Pulmonary artery endothelial cell (primary cell): Measurements from ENCODE around the gene ZSCAN10. TPM values are rescaled to one million over a fixed set of nuclear protein-coding genes. Genes with fewer than 3 reads are reported as not detected.

Source experiments
- DNase-seq: peaks from one replicate; pipeline ENCODE4 v3.0.0-alpha.2; 2011; ENCODE audit warnings: low read depth, low spot score
- total RNA-seq: library from RNA; depleted of rRNA; stranded (reverse); fragments of >200 nt; gene quantifications from 2 replicates; pipeline ENCODE4 v1.2.3, GENCODE V29; 2014

The ZSCAN10 gene
- total RNA-seq, 1 donor from 2014 or later, result not detected

DNA sequence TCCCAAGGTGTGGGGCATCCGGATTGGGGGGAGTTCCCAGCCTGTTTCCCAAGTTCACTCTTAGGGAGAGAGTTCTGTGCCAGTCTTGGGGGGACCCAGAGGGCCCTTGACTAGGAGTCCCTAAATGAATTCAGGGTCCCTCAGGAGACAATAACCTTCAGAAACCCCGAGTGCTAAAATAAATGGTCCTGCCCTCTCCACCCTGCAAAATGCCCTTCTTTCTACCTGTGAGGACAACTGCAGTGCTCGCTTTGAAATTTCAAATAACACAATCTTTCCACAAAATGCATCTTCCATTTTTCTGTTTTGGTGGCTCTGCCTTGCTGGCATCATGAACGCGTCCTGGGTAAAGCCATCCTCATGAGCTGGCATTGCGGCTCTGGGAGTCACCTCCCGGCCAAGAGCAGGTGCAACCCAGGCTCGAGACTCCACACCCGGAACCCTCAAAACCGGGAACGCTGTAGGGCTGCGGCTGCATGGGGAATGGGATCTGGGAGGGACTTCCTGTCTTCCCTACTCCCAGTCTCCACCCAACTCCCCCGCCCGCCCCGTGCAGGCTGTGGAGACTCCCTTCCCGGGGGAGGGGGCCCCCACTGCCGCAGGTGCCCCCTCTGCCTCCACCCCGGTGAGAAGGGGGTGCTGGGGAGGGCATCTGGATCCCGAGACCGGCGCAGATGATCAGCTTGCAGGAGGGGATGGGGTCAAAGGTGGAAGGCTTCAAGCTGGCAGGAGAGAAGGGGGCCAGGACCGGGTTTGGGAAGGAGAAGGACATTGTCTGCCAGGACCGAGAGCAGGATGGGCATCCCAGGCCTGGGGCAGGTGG lies 13.2 kb upstream of the ZSCAN10 start, which contains the start of gene ZNF205:
TSS of gene ZNF205 (plus strand) at position 529 of the 823 bp plus-strand sequence. CDS start 845 bp downstream, outside the sequence.
- no peak for DNase-seq

DNA sequence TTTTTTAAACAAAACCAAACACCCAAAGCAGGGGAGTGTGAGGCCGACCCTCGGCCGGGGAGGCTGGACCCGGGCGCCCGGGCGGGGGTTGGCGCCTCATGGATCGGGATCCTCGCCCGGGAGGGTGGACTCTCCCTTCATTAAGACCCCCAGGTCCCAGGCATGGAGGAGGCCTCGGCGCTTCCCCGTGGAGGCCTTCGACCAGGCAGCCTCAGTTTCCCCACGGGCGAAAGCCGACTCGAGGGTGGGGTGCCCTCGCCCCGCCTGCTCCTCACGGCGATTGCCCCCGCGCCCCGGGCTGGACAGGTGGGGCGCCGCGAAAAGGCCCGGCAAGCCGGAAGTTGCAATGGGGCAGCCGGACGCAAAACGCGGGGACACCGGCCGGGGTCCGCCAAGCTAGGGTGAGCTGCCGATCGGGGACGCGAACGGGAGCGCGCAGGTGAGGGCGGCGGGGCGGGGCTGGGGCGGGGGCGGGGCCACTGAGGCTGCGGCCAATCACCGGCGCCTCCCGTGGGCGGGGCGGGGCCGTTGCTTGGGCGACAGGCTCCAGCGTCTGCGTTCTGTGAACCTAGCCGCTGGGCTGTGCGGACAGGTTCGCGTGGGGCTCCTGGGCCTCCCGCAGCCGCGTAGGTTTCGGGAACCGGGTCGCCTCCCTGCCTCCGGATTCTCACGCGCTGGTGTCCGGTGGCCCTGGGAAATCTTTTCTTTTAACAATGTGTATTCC lies 7.3 kb upstream of the ZSCAN10 start:
- DNase-seq, result peak; percentile 67

DNA sequence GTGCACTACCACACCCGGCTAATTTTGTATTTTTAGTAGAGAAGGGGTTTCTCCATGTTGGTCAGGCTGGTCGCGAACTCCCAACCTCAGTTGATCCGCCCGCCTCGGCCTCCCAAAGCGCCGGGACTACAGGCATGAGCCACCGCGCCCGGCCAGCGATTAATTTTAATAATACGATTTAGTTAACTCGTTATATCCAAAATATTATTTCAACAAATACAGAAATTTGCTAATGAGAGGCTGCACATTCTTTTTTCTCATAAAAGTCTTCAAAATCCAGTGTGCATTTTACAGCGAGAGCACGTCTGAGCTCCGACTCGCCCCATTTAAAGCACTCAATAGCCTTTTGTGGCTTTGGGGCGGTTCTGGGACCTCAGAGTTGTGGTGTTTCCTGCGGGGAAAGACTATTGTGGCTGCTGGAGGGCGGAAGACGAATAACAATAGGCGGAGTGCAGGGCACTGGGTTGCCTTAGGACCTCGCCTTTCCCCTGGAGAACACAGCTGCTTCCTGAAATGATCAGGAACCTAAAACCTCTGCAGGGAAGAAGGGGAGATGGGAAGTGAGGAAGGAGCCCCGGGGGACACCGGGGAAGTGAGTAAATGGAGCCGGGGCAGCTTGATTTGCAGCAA lies 2.9 kb upstream of the ZSCAN10 start:
- DNase-seq, result peak; percentile 69

DNA sequence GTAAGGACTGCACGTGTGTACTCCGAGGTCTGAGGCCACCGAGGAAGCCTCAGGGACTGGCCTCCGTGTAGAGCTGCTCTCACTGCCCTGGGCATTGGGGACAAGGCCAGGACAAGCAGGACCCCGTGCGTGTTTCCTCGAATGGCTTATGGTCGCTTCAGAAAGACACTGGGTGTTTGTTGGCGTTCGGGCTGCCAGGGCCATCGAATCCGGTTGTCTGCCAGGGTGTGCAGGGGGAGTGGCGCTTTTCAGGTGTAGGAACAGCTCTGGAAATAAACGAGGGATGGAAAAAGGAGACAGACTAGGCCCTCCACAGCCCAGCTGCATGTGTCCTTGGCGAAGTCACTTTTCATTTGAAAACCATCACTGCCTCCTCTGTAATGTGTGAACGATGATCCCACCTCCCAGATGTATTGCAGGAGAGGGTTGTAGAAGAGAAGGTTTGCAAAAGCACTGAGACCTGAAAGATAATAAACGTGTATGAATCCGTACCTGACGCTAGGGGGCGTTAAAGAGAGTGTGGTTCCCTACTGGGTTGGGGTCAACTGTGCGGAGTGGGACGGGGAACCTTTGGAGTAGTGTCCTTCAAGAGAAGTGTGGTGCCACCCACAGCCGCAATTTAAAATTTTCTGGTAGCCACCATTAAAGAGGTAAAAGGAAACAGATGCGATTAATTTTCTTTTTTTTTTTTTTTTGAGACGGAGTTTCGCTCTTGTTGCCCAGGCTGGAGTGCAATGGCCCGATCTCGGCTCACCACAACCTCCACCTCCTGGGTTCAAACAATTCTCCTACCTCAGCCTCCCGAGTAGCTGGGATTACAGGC lies 2.1 kb upstream of the ZSCAN10 start:
- no peak for DNase-seq

DNA sequence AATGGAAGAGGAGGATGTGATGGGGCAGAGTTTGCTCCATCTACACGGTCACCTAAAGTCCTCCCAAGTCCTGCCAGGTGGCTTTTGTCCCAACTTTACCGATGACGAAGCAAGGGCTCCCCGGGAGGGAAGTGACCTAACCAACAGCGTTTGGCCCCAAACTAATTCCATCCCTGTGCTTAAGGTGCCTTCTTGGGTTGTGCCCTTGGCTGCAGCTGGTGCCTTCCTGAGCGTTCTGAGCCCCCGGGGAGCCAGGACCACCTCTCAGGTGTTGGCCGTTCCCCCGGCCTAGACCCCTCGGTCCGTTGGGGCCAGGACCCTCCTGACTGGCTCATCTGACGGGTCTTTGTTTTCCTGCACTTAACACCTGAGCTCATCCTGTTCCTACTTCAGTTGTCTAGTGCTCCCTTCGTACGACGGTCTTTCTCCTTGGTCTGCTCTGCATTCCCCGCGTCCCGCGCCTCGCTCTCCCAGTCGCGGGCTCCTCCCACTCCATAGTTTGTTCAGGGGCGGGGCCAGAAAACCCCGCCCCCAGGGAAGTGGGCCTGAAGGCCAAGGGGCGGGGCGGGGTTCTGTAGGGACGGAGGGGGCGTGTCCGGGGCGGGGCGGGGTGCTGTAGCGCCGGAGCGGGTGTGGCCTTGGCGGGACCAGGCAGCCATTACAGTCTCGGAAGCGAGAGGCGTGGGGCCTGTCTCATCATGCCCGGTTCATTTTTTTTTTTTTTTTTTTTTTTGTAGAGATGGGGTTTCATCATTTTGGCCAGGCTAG lies 822 bp upstream of the ZSCAN10 start:
- no peak for DNase-seq

DNA sequence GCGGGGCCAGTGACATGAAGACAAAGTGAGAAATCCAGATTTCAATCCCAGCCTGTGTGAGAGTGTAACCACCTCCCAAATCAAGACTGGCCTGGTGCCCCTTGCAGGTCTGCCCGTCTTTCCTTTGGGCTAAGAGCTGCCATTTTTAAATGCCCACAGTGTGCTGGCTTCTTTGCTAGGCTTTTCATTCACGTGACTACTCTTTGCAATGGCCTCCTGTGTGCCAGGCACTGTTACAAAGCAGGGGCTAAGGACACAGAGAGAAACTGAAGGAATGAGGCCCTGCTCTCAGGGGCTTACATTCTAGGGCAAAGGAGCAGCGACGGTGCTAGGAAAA lies 269 bp upstream of the ZSCAN10 start:
- no peak for DNase-seq

DNA sequence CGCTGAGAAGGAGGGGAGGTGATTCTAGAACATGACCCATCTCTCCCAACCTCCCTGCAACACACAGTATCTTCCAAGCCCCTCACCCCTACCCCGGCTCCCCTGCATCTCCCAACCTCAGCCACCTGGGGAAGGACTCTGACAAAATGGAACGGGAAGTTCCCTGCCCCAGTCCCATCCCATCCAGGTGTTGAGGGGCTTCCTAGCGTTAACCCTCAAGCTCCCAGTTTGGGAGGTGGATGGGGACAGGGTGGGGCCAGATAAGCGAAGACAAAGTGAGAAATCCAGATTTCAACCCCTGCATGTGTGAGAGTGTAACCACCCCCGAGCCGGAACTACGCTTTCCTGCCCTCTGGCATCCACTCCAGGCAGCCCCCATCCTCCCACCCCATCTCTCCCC lies 1.8 kb downstream of the ZSCAN10 start:
- DNase-seq, result no peak

DNA sequence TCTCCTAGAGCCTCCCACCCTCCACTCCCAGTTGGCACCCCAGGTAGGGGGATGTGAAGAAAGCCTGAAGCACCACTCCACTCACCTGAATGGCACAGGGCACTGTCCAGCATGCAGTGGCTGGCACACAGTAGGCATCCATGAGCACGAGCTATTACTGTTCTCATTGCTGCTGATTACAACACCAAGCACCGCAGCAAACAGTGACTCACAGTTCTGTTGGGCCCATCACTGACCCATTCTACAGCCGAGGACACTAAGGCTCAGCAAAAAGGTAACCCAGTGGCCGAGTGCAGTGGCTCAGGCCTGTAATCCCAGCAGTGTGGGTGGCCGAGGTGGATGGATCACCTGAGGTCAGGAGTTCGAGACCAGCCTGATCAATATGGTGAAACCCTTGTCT lies 2.7 kb downstream of the ZSCAN10 start:
- no peak for DNase-seq

DNA sequence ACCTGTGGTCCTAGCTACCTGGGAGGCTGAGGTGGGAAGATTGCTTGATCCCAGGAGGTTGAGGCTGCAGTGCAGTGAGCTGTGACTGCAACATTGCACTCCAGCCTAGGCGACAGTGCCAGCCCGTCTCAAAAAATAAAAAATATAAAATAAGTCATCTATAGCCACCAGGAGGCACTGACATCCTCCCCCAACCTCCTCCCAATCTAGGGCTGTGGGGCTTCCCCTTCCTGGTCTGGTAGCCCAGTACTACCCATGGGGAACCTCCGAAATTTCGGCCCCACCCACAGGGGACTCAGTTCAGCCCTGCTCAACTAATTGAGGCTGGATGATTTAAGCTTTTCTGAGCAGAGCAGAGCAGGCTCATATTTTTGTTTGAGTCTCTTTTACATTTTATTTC lies 3.2 kb downstream of the ZSCAN10 start:
- DNase-seq, result no peak

DNA sequence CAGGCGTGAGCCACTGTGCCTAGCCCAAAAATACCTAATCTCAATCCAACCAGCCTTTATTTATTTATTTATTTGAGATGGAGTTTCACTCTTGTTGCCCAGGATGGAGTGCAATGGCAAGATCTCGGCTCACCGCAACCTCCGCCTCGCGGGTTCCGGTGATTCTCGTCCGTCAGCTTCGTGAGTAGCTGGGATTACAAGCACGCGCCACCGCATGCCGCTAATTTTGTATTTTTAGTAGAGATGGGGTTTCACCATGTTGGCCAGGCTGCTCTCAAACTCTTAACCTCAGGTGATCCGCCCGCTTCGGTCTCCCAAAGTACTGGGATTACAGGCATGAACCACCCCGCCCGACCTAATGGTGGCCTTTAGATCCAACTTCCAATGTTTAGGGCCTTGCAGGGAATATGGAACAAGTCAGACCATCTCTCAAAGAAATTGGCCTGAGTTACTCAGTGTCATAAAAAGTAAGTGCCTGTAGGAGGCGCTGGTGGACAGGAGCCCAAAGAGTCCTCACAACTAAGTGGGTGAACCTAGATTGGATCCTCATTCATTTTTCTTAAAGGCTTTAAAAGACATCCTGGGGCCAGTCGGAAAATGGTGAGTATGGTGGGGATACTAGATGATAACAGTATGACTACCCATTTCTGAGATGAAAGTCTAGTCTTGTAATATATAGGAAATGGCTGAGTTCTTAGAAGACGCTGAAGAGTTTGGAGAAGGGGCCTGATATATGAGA lies 4.6 kb downstream of the ZSCAN10 start:
- DNase-seq, result no peak

DNA sequence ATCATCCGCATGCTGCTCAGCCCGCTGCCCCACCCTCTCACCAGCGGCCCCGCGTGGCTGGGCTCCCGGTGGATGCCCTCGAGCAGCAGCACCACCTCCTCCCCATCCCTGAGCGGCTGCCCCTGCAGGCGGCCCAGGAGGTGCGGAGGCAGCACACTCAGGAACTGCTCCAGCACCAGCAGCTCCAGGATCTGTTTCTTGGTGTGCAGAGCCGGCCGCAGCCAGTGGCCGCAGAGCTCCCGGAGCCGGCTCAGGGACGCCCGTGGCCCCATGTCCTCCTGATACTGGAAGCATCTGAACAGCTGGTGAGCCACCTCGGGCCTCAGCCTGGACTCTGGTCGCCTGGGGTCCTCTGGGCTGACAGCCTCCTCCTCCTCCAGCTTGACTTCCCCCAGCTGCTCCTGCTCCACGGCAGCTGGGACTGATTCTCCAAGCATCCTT lies 6.6 kb downstream of the ZSCAN10 start:
- DNase-seq, result no peak

DNA sequence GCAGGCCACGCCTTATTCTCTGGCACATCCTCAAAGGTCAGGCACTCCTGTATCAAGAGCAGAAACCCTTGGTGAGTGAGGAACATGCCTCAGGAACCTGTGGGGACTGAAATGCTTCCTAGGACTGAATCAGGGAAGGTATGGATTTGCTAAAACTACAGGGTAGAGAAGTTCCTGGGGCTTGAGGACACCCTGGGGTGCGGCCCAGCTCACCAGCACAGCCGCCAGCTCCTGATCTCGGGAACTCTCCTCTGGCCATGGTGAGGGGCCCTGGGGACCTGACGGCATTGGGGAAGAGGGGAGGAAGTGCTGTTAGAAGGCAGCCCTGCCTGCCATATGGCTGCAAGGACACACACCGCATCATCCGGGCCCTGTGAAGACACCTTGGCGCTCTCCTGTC lies 7.5 kb downstream of the ZSCAN10 start:
- no peak for DNase-seq

DNA sequence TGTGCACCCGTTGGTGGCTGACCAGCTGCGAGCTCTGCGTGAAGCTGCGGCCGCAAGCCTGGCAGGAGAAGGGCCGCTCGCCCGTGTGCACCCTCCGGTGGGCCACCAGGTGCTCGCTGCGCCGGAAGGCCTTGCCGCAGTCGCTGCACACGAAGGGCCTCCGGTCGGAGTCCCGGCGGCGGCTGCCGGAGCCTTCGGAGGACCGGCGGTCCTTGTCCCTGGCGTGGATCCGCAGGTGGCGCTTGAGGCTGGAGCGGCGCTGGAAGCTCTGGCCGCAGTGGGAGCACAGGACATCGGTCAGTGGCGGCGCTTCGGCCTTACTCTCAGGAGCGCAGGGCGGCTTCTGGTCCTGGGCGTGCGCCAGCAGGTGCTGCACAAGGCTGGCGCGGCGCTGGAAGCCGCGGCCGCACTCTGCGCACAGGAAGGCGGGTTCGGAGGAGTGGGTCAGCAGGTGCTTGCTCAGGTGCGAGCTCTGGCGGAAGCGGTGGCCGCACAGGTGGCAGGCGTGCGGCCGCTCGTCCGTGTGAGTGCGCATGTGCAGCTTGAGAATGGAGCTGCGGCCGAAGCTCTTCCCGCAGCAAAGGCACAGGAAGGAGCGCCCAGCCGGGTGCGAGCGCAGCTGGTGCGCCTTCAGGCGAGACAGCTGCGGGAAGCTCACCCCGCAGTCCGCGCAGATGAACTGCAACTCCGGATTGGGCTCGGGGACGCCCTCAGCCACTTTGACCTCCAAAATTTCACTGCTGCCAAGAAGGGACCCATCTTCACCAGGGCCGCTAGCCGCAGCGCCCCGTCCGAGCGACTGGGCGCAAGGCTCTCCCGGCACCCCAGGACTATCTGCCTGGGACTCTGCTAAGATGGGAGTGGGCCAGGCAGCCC lies 9.1 kb downstream of the ZSCAN10 start:
- no peak for DNase-seq

DNA sequence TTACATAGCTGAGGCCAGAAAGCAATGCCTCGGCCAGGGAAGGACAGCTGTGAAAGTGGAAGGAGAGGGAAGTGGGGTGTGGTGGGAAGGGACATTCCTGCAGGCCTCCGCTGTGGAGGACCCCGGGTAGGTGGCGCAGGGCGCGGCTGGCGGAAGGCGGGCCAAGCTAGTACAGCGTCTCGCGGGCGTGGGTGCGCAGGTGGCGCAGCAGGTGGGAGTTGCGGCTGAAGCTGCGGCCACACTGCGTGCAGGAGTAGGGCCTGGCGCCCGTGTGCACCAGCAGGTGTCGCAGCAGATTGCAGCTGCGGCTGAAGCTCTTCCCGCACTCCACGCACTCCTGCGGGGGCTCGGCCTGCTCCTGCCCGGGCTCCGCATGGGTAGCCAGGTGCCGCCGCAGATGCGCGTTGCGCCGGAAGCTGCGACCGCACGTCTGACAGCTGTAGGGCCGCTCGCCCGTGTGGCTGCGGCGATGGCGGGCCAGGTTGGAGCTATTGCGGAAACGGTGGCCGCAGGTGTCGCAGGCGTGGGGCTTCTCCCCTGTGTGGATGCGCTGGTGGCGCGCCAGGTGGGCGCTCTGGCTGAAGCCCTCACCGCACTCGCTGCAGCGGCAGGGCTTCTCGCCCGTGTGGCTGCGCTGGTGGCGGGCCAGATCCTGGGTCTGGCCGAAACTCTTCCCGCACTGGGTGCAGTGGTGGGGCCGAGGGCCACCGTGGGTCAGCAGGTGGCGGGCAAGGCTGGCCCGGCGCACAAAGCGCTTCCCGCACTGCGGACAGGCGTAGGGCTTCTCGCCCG lies 10.0 kb downstream of the ZSCAN10 start:
- no peak for DNase-seq

DNA sequence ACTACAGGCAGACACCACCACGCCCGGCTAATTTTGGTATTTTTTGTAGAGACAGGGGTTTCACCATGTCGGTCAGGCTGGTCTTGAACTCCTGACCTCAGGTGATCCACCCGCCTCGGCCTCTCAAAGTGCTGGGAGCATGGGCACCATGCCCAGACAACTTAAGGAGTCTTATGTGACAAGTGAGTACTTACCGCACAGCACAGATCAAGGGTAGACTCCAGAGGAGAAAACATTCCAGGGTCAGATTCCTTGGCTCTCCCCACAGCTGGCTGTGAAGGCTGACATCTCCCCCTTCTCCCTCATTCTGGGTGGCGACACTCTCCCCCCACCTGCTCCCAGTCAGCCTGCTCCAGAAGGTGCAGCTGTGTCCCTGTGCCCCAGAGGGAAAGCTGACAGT lies 10.6 kb downstream of the ZSCAN10 start:
- DNase-seq, result no peak

DNA sequence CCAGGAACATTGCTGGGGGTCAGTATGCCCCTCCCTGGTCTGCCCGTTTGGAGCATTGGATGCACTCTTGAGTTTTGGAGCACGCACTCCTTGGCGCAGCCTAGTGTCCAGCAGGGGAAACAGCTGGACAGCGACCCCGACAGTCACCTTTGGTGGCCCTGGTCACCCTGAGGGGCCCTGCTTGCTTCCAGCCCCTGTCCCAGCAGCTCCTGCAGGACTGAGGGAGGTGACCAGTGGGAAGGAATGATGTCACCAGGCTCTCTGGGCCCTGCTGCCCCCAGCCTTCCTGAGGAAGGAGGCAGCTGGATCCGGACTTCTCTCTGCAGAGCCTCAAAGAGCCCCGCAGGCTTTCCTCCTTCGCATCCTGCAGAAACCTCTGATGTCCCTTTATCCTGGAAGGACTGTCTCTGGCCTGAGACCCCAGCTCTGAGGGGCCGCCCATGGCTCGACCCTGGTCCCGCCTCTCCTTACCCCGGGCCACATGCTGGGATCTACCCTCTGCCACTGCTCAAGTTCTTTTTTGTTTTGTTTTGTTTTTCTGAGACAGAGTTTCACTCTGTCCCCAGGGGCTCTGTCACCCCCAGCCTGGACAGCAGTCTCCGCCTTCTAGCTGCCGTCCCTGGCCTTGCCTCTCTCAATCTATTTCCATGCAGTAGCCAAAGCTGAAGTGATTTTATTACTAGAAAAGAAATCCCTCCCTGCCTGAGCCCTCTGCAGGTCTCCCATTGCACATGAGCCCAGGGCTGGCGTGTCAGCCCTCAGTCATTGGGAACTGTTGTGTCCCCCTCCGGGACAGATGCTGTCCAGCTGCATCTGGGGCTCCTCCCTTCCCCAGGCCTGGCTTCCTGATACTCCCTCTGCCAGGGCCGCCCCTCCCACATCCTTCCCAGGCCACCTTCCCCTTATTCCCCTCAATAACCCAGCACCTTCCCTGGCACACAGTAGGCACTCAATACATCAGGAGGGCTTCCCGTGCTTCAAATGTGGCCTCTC lies 11.6 kb downstream of the ZSCAN10 start:
- DNase-seq, result peak; percentile 78
